ENCODE measurements around the gene FRY.

The FRY gene

GRCh38 chr13:32309312-32310133 is 277.9 kb downstream of the FRY start:
- DNase-seq (ENCODE audit: low read depth, low spot score): peak; percentile 74
- H3K4me3 ChIP-seq (ENCODE audit: low read length): no peak overlapping the region

- peak; percentile 69 for DNase-seq (ENCODE audit: low read depth, low spot score)
- H3K4me3 ChIP-seq (ENCODE audit: low read length): no peak overlapping the region
Measured at GRCh38 chr13:32310134-32310706, 278.6 kb downstream of the FRY start.

DNA sequence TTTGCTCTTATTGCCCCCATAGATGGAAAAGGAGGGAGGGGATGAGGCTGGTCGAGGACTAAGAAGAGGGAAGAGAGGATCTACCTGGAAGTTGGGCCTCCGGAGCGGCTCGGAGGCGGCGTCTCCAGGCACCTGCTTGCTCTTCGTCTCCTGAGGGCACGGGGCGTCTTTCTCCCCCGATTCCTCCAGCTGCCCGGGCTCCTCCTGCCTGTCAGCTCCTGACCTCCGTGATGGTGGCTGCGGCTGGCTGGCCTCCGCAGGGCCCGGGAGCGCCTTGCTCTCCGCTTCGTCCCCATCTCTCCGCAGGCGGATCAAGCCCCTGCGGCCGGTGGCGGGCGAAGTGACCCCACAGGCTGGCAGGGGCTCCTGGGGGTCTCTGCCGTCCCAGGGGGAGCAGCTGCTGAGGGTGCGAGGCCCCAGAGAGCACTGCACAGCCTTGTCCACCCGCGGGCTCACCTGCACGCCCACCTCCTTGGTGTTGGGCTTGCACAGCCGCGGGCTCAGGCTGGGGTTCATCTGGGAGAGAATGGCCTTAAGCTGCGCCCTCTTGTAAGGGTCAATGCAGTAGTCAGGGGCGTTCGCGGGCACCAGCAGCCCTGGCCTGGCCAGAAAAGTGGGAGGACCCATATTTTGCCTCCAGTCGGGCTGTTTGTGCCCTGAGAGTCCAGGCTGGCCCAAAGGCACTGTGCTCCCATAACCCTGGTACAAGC is 279.8 kb downstream of the FRY start:
- H3K4me3 ChIP-seq (ENCODE audit: low read length): no peak overlapping the region
- no peak for DNase-seq (ENCODE audit: low read depth, low spot score)

- peak overlapping the region; percentile 72 for H3K4me3 ChIP-seq (ENCODE audit: low read length)
- peak; percentile 66 for DNase-seq (ENCODE audit: low read depth, low spot score)
Measured at GRCh38 chr13:32314271-32315237, 283.0 kb downstream of the FRY start.

DNA sequence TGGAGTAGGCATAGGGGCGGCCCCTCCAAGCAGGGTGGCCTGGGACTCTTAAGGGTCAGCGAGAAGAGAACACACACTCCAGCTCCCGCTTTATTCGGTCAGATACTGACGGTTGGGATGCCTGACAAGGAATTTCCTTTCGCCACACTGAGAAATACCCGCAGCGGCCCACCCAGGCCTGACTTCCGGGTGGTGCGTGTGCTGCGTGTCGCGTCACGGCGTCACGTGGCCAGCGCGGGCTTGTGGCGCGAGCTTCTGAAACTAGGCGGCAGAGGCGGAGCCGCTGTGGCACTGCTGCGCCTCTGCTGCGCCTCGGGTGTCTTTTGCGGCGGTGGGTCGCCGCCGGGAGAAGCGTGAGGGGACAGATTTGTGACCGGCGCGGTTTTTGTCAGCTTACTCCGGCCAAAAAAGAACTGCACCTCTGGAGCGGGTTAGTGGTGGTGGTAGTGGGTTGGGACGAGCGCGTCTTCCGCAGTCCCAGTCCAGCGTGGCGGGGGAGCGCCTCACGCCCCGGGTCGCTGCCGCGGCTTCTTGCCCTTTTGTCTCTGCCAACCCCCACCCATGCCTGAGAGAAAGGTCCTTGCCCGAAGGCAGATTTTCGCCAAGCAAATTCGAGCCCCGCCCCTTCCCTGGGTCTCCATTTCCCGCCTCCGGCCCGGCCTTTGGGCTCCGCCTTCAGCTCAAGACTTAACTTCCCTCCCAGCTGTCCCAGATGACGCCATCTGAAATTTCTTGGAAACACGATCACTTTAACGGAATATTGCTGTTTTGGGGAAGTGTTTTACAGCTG is 283.9 kb downstream of the FRY start, which contains the start of the genes BRCA2 and ZAR1L:
Gene BRCA2 (plus strand): TSS at position 271 of the 790 bp plus-strand sequence. CDS start 953 bp downstream, outside the sequence.
Gene ZAR1L (minus strand): TSS at position 126 of the 790 bp plus-strand sequence. CDS start 3,438 bp downstream, outside the sequence.
- H3K4me3 ChIP-seq (ENCODE audit: low read length): peak within 1 kb of the TSS; percentile 72
- DNase-seq (ENCODE audit: low read depth, low spot score): peak; percentile 84

- no peak for DNase-seq (ENCODE audit: low read depth, low spot score)
- H3K4me3 ChIP-seq (ENCODE audit: low read length): peak overlapping the region; percentile 72
Measured at GRCh38 chr13:32316028-32316339, 284.4 kb downstream of the FRY start.

DNA sequence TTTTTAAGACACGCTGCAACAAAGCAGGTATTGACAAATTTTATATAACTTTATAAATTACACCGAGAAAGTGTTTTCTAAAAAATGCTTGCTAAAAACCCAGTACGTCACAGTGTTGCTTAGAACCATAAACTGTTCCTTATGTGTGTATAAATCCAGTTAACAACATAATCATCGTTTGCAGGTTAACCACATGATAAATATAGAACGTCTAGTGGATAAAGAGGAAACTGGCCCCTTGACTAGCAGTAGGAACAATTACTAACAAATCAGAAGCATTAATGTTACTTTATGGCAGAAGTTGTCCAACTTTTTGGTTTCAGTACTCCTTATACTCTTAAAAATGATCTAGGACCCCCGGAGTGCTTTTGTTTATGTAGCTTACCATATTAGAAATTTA is 284.9 kb downstream of the FRY start:
- H3K4me3 ChIP-seq (ENCODE audit: low read length): peak overlapping the region; percentile 72
- no peak for DNase-seq (ENCODE audit: low read depth, low spot score)

- no peak overlapping the region for H3K4me3 ChIP-seq (ENCODE audit: low read length)
Measured at GRCh38 chr13:32317716-32318465, 286.3 kb downstream of the FRY start.

DNA sequence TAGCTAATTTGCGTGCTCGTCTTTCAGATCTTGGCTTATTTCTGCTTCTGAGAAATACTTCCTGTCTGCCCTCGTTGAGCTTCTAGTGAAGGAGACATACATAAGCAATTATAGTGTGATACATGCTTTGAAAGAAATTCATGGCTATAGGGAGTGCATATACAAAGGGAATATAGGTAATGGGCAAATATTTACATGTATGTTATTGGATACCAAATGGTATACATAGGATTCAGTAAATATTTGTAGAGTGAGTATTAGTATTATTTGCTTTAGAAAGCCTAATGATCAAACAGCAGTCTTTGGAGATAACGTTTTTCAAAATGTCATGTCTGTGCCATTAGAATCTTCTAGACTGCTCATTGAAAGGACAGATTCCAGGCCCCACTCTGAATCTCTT is 289.0 kb downstream of the FRY start:
- H3K4me3 ChIP-seq (ENCODE audit: low read length): no peak overlapping the region
- no peak for DNase-seq (ENCODE audit: low read depth, low spot score)

More at GRCh38 chr13:32317716-32318465, 286.3 kb downstream of the FRY start:
- no peak for DNase-seq (ENCODE audit: low read depth, low spot score)

DNA sequence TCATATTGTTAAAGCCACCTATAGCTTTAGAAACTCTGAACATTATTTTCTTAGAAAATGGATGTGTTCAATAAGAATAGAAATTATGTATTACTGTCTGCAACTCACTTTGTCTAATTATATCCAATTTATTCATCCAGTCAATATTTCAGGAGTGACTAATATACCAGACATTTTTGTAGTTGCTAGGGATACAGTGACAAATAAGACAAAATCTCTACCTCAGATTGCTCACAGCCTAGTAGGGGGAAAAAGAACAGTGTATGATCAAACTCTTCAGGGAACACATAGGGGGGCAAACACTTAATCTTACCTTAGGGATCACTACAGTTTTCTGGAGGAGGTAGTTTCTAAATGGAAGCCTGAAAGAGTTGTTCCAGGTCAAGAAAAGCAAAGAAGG is 292.3 kb downstream of the FRY start:
- H3K4me3 ChIP-seq (ENCODE audit: low read length): no peak overlapping the region
- no peak for DNase-seq (ENCODE audit: low read depth, low spot score)

DNA sequence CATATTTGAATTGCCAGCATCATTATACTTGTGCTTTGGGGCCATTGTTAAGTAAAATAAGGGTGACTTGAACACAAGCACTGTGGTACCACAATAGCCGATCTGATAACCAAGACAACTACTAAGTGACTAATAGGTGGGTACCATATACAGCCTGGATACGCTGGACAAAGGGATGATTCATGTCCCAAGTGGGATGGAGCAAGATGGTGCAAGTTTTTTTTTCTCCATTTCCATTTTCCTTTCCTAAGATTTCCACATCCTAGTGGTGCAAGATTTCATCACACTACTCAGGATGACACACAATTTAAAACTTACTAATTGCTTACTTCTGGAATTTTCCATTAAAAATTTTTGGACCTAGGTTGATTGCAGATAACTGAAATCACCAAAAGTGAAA is 298.9 kb downstream of the FRY start:
- no peak overlapping the region for H3K4me3 ChIP-seq (ENCODE audit: low read length)
- no peak for DNase-seq (ENCODE audit: low read depth, low spot score)

- no peak overlapping the region for H3K4me3 ChIP-seq (ENCODE audit: low read length)
- no peak for DNase-seq (ENCODE audit: low read depth, low spot score)
Measured at GRCh38 chr13:32334671-32335070, 303.1 kb downstream of the FRY start.

GRCh38 chr13:32340914-32341313 is 309.3 kb downstream of the FRY start:
- no peak overlapping the region for H3K4me3 ChIP-seq (ENCODE audit: low read length)
- no peak for DNase-seq (ENCODE audit: low read depth, low spot score)

GRCh38 chr13:32347651-32348050 is 316.1 kb downstream of the FRY start:
- H3K4me3 ChIP-seq (ENCODE audit: low read length): no peak overlapping the region
- no peak for DNase-seq (ENCODE audit: low read depth, low spot score)

All from Jurkat, Clone E6-1 (cell line).